Adrenal gland (tissue), 5 donors: ENCODE data around the gene TBX4.

Experiments
- POLR2A ChIP-seq, 2 donors: fragments of 450-650 bp; IDR thresholded peaks; one replicate each; pipeline ENCODE4 v1.6.1; 2017; ENCODE audit warnings: antibody characterized with exemption in 2 of 2, mild to moderate bottlenecking in 2 of 2, moderate library complexity in 1 of 2
- TF ChIP-seq, protein P1 (sequence below), 6 experiments: fragments of 450-650 bp in 4 of 6; fragments of 200-600 bp in 2 of 6; sonication (generic) in 1 of 6; IDR thresholded peaks; 1 replicate in 5 of 6; 2 replicates in 1 of 6; pipeline versions ENCODE4 v1.5.1 to v1.8.0; 2016 to 2021; ENCODE audit warnings: antibody characterized with exemption in 6 of 6, mild to moderate bottlenecking in 2 of 6, moderate library complexity in 1 of 6
- donor health status: DM: no; HTN: no; CAD: no.

DNA sequence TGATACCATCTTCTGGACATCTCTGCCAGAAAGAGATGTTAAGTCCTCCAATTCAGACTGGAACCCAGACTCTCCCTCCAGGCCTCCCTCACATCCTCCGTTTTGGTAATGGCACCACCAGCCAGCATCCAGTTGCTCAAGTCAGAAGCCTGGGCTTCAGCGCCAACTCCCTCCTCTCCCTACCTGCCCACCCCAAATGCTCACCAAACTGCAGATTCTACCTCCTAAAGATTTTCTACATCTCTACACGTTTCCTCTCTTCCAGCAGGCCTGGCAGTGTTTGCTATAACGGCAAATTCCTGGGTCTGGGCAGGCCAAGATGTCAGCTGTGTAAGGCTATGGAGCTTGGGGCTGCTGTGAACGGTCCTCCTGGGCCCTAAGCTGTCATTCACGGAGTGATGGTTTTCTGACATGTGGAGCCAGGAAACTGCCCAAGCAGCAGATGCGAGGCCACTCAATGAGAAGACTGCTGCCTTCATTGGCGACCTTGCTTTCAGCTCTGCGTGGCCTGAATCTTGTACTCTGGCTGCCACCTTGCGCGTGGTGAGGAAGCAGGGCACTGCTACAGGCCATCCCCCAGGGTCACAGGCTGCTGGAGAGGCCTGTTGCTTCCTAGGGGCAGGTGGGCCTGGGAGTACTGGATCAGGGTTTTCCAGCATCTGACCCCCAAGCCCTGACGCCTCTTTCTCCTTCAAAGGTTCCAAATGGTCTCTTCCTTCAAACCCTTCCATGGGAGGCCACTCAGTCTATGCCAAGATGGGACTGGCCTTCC lies 37.7 kb downstream of the TBX4 start:
- TF ChIP-seq, protein P1, sequence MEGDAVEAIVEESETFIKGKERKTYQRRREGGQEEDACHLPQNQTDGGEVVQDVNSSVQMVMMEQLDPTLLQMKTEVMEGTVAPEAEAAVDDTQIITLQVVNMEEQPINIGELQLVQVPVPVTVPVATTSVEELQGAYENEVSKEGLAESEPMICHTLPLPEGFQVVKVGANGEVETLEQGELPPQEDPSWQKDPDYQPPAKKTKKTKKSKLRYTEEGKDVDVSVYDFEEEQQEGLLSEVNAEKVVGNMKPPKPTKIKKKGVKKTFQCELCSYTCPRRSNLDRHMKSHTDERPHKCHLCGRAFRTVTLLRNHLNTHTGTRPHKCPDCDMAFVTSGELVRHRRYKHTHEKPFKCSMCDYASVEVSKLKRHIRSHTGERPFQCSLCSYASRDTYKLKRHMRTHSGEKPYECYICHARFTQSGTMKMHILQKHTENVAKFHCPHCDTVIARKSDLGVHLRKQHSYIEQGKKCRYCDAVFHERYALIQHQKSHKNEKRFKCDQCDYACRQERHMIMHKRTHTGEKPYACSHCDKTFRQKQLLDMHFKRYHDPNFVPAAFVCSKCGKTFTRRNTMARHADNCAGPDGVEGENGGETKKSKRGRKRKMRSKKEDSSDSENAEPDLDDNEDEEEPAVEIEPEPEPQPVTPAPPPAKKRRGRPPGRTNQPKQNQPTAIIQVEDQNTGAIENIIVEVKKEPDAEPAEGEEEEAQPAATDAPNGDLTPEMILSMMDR (IDR thresholded peaks at IDR 0.05) = no peak
- no peak for TF ChIP-seq POLR2A (IDR thresholded peaks at IDR 0.05)
